Endothelial cell of umbilical vein (primary cell): ENCODE data around the gene WDR6.

ENCODE experiments used
- CTCF ChIP-seq, 2 donors: IDR thresholded peaks; 1 replicate in 1 of 2; 2 replicates in 1 of 2; pipeline ENCODE4 v1.5.1; 2011; ENCODE audit warnings: low read length in 2 of 2, mild to moderate bottlenecking in 2 of 2, moderate library complexity in 2 of 2, control low read depth in 1 of 2, inconsistent platforms in 1 of 2, low read depth in 1 of 2; ENCODE audit not compliant: insufficient read depth in 1 of 2; ENCODE audit errors: extremely low read depth in 1 of 2
- GATA2 ChIP-seq: IDR thresholded peaks from 2 replicates; pipeline ENCODE4 v1.7.0; 2011; ENCODE audit warnings: low read depth, mild to moderate bottlenecking, moderate library complexity, mixed read lengths, low read length; ENCODE audit not compliant: insufficient read length, insufficient read depth
- POLR2A ChIP-seq: IDR thresholded peaks from 2 replicates; pipeline ENCODE4 v1.6.1; 2012; ENCODE audit warnings: low read depth, mild to moderate bottlenecking, control low read depth, low read length
- POLR2AphosphoS5 ChIP-seq: IDR thresholded peaks from 2 replicates; pipeline ENCODE4 v1.6.1; 2012; ENCODE audit warnings: low read depth, mild to moderate bottlenecking, control low read depth, low read length, moderate library complexity; ENCODE audit not compliant: insufficient read depth

- no peak for TF ChIP-seq CTCF (IDR thresholded peaks at IDR 0.05; ENCODE audit: extremely low read depth in 1 of 2, insufficient read depth in 1 of 2, low read depth in 1 of 2, low read length in 2 of 2)
- TF ChIP-seq POLR2AphosphoS5: no peak
- TF ChIP-seq POLR2A: no peak
- TF ChIP-seq GATA2: no peak
These were observed 46.3 kb upstream of the WDR6 start for GRCh38 chr3:48960841-48961413.
